CD4-positive, CD25-positive, alpha-beta regulatory T cell (primary cell): ENCODE data around the gene ST3GAL3. TPM values are rescaled to one million over a fixed set of nuclear protein-coding genes. Genes with fewer than 3 reads are reported as not detected.

Experiments used
- ATAC-seq, 2 donors: fragments of 150-1000 bp; cut with Tn5 transposase; one replicate each; pipeline ENCODE4 v1.10.0; 2021; ENCODE audit warnings: low read depth in 2 of 2, moderate number of reproducible peaks in 2 of 2, moderate library complexity in 1 of 2
- DNase-seq, 3 donors: peaks; one replicate each; pipeline versions ENCODE4 v3.0.0 to v3.0.0-alpha.2; 2012 to 2022; ENCODE audit warnings: mixed read lengths in 1 of 3
- H3K27ac ChIP-seq: one replicate; pipeline ENCODE4 v1.7.0; 2013; ENCODE audit warnings: mild to moderate bottlenecking, low read length; ENCODE audit not compliant: insufficient read depth, poor library complexity, severe bottlenecking
- H3K27me3 ChIP-seq: one replicate; pipeline ENCODE4 v1.7.0; 2013; ENCODE audit warnings: low read length; ENCODE audit not compliant: control insufficient read depth, insufficient read depth
- H3K36me3 ChIP-seq: one replicate; pipeline ENCODE4 v1.7.0; 2013; ENCODE audit warnings: mild to moderate bottlenecking, low read length, moderate library complexity; ENCODE audit not compliant: control insufficient read depth, insufficient read depth
- H3K4me1 ChIP-seq: 2 replicates; pipeline ENCODE4 v1.7.0; 2013; ENCODE audit warnings: mild to moderate bottlenecking, low read length; ENCODE audit not compliant: insufficient read depth, control insufficient read depth, poor library complexity, severe bottlenecking
- H3K4me3 ChIP-seq: one replicate; pipeline ENCODE4 v1.7.0; 2013; ENCODE audit warnings: low read depth, mild to moderate bottlenecking, low read length, moderate library complexity
- H3K9me3 ChIP-seq, 2 experiments: 1 replicate in 1 of 2; 2 replicates in 1 of 2; pipeline ENCODE4 v1.7.0; 2013; ENCODE audit warnings: low read length in 2 of 2, mild to moderate bottlenecking in 1 of 2, moderate library complexity in 1 of 2; ENCODE audit not compliant: control insufficient read depth in 2 of 2
- H3K27ac Mint-ChIP-seq, 3 donors: one replicate each; pipeline ENCODE4 v1.8.0; 2020 to 2022; ENCODE audit warnings: mild to moderate bottlenecking in 3 of 3, mixed read lengths in 3 of 3, moderate library complexity in 2 of 3
- H3K27me3 Mint-ChIP-seq: one replicate; pipeline ENCODE4 v1.8.0; 2022; ENCODE audit warnings: mild to moderate bottlenecking, mixed read lengths
- H3K36me3 Mint-ChIP-seq: one replicate; pipeline ENCODE4 v1.8.0; 2020; ENCODE audit warnings: mixed read lengths
- H3K4me1 Mint-ChIP-seq, 4 donors: one replicate each; pipeline ENCODE4 v1.8.0; 2020 to 2022; ENCODE audit warnings: mixed read lengths in 4 of 4, mild to moderate bottlenecking in 1 of 4
- H3K4me3 Mint-ChIP-seq, 4 donors: one replicate each; pipeline ENCODE4 v1.8.0; 2020 to 2022; ENCODE audit warnings: mild to moderate bottlenecking in 4 of 4, mixed read lengths in 4 of 4, moderate library complexity in 3 of 4
- H3K9me3 Mint-ChIP-seq, 7 donors: one replicate each; pipeline ENCODE4 v1.8.0; 2020 to 2022; ENCODE audit warnings: mixed read lengths in 7 of 7, mild to moderate bottlenecking in 3 of 7, moderate library complexity in 2 of 7
- polyA plus RNA-seq, 4 donors: library from polyadenylated mRNA; unstranded; fragments of 300-500 nt; fragmentation: Illumina TruSeq; gene quantifications; one replicate each; pipeline ENCODE4 v1.2.3, GENCODE V29; 2021
- total RNA-seq: library from RNA; stranded (reverse); gene quantifications from one replicate; pipeline ENCODE4 v1.2.3, GENCODE V29; 2022

ST3GAL3 gene
- total and polyA plus RNA-seq, 5 donors from 2014 or later = 5.7 to 25.0 (median 8.5) TPM

- Mint-ChIP-seq H3K36me3 (peaks cover 30% of the 10 kb centered on the region), H3K27me3 (no peaks in the 10 kb centered on the region), H3K9me3 (no peaks in the 10 kb centered on the region), H3K4me3 (no peak overlapping the region), H3K4me1 (peaks cover 0 to 10% (median 4%) of the 10 kb centered on the region in 4 donors), H3K27ac (no peak overlapping the region)
- no peak overlapping the region for H3K4me3 ChIP-seq
- no peak overlapping the region for H3K27ac ChIP-seq
- H3K27me3 ChIP-seq = no peaks in the 10 kb centered on the region
- H3K4me1 ChIP-seq = no peaks in the 10 kb centered on the region
- H3K9me3 ChIP-seq = no peaks in the 10 kb centered on the region
- H3K36me3 ChIP-seq = peaks cover 14% of the 10 kb centered on the region
- ATAC-seq (no peak), DNase-seq (no peak)
Measured at GRCh38 chr1:43797891-43798290, 90.6 kb downstream of the ST3GAL3 start.

DNA sequence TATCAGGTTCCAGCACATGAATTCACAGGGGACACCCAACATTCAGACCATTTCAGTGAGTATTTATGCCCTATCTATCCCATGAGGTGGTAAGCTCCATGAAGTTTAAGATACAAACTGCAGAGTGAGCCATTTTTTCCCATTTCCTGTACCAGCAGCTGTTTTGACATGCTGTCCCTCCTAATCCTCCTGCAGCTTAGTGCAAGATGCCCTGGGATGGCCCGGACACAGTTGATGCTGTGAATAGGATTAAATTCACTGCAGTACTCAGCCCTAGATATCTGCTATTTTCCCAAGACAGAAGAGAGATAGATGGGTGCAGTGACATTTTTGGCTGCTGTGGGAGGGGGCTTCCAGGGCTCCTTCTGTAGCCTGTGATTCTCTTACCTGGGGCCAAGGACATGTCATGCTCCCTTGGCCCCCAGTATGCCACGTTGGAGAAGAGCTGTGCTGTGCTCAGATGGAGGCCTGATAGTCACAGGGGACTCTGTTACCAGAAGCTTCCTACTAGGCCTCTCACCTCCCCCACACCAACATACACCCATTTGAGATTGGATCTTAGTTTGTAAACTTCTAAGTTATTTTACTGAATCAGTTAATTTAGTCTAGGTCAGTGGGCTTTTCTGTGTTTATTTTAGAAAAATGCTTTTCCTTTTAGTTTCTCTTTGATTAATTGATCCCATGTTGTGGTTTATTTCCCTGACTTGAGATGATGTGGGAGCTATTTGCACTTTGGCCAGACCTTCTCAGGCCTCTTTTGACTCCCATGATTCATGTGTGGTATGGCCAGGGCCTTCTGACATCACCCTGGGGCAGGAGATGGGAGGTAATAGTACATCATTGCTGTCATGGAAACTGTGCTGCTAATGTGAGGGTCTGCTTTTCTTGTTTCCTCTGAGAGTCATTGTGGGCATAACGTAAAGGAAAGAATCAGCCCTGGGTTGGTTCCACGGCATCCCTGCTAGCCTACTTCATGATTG is 92.6 kb downstream of the ST3GAL3 start:
- no peaks in the 10 kb centered on the region for H3K27me3 Mint-ChIP-seq
- Histone ChIP-seq H3K27me3 (no peaks in the 10 kb centered on the region), H3K36me3 (peaks cover 12% of the 10 kb centered on the region), H3K4me1 (no peaks in the 10 kb centered on the region), H3K27ac (no peak overlapping the region), H3K9me3 (no peaks in the 10 kb centered on the region), H3K4me3 (no peak overlapping the region)
- peaks cover 26% of the 10 kb centered on the region for H3K36me3 Mint-ChIP-seq
- peak overlapping the region; percentile 27 to 76 (median 47) for H3K27ac Mint-ChIP-seq
- DNase-seq (no peak), ATAC-seq (no peak)
- H3K9me3 Mint-ChIP-seq = no peaks in the 10 kb centered on the region
- H3K4me1 Mint-ChIP-seq = peaks cover 0 to 10% (median 4%) of the 10 kb centered on the region in 4 donors
- H3K4me3 Mint-ChIP-seq = no peak overlapping the region

DNA sequence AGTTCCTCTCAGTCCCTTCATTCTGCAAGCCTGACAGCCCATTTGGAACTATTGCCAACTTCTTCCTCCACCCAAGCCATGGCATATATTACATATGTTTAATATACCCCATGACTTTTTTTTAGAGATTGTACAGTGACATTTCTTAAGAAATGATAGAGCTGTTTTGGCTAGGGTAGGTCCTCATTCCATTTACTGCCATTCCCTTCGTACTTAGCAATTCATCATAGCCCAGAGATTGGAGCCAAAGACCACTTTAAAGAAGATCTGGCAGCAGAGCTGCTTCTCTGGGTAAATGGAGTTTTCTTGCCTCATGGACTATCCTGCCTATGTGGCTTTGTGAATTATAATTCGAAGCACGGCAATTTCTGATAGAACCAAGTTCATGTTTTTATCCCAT is 93.4 kb downstream of the ST3GAL3 start:
- Mint-ChIP-seq H3K4me1 (peaks cover 0 to 10% (median 4%) of the 10 kb centered on the region in 4 donors), H3K27me3 (no peaks in the 10 kb centered on the region), H3K4me3 (no peak overlapping the region), H3K9me3 (no peaks in the 10 kb centered on the region), H3K27ac (peak overlapping the region in 1 of 3 donors; percentile 27), H3K36me3 (peaks cover 26% of the 10 kb centered on the region)
- H3K27ac ChIP-seq = no peak overlapping the region
- no peaks in the 10 kb centered on the region for H3K4me1 ChIP-seq
- no peak for ATAC-seq
- no peaks in the 10 kb centered on the region for H3K27me3 ChIP-seq
- H3K36me3 ChIP-seq = peaks cover 12% of the 10 kb centered on the region
- H3K4me3 ChIP-seq = no peak overlapping the region
- DNase-seq = no peak
- no peaks in the 10 kb centered on the region for H3K9me3 ChIP-seq

- Mint-ChIP-seq H3K27ac (no peak overlapping the region), H3K36me3 (peaks cover 23% of the 10 kb centered on the region), H3K4me1 (peaks cover 0 to 10% (median 4%) of the 10 kb centered on the region in 4 donors), H3K27me3 (no peaks in the 10 kb centered on the region), H3K9me3 (no peaks in the 10 kb centered on the region), H3K4me3 (no peak overlapping the region)
- H3K27me3 ChIP-seq = no peaks in the 10 kb centered on the region
- DNase-seq (no peak), ATAC-seq (no peak)
- no peaks in the 10 kb centered on the region for H3K4me1 ChIP-seq
- H3K4me3 ChIP-seq = no peak overlapping the region
- no peak overlapping the region for H3K27ac ChIP-seq
- no peaks in the 10 kb centered on the region for H3K9me3 ChIP-seq
- peaks cover 11% of the 10 kb centered on the region for H3K36me3 ChIP-seq
Measured at GRCh38 chr1:43801203-43801602, 93.9 kb downstream of the ST3GAL3 start.

DNA sequence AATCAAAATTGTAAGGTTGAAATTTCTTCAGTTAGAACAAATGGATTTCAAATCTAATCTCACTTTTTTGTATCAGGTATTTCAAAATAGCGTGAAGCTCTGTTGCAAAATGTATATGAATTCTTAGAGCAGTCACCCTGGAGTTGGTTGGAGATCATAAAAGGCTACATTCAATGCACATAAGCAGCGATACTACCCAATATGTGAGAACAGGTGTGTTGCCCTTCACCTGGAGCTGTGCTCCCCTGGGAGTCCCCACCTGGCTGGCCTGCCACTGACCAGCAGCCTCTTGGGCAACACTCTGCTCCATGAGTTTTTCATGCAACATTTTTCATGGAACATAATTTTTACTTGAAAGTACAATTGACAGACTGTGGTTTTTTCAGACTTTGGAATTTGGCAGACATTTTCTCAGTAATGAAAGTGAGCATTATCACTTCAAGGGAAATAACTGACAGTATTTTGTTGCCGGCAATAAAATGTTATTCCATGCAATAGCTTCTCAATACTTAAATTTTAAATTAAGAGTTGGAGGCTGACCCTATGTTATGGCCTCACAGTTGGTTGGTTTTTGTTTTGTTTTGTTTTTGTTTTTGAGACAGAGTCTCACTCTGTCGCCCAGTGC is 95.1 kb downstream of the ST3GAL3 start:
- Mint-ChIP-seq H3K9me3 (no peaks in the 10 kb centered on the region), H3K4me3 (no peak overlapping the region), H3K36me3 (peaks cover 18% of the 10 kb centered on the region), H3K4me1 (peaks cover 0 to 7% (median 4%) of the 10 kb centered on the region in 4 donors), H3K27ac (no peak overlapping the region), H3K27me3 (no peaks in the 10 kb centered on the region)
- no peak overlapping the region for H3K27ac ChIP-seq
- ATAC-seq = no peak
- no peaks in the 10 kb centered on the region for H3K27me3 ChIP-seq
- H3K4me3 ChIP-seq = no peak overlapping the region
- H3K9me3 ChIP-seq = no peaks in the 10 kb centered on the region
- peaks cover 10% of the 10 kb centered on the region for H3K36me3 ChIP-seq
- no peak for DNase-seq
- no peaks in the 10 kb centered on the region for H3K4me1 ChIP-seq

DNA sequence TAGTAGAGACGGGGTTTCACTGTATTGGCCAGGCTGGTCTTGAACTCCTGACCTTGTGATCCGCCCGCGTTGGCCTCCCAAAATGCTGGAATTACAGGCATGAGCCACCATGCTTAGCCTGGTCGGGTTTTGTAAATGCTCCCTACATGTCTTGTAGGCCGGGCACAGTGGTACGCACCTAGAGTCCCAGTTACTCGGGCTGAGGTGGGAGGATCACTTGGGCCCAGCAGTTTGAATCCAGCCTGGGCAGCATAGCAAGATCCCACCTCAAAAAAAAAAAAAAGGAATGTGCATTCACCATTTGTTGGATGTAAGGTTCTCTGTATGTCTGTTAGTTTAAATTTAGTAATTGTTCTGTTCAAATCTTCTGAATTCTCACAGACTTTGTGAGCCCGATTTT is 95.8 kb downstream of the ST3GAL3 start:
- H3K4me3 Mint-ChIP-seq = no peak overlapping the region
- no peak overlapping the region for H3K4me3 ChIP-seq
- H3K27me3 Mint-ChIP-seq = no peaks in the 10 kb centered on the region
- H3K36me3 Mint-ChIP-seq = peaks cover 17% of the 10 kb centered on the region
- no peak for ATAC-seq
- no peaks in the 10 kb centered on the region for H3K9me3 ChIP-seq
- H3K4me1 ChIP-seq = no peaks in the 10 kb centered on the region
- H3K9me3 Mint-ChIP-seq = peaks cover 0 to 4% (median 0%) of the 10 kb centered on the region in 7 donors
- peaks cover 10% of the 10 kb centered on the region for H3K36me3 ChIP-seq
- no peak overlapping the region for H3K27ac ChIP-seq
- H3K27me3 ChIP-seq = no peaks in the 10 kb centered on the region
- no peak overlapping the region for H3K27ac Mint-ChIP-seq
- DNase-seq = no peak
- peaks cover 0 to 7% (median 1%) of the 10 kb centered on the region in 4 donors for H3K4me1 Mint-ChIP-seq

DNA sequence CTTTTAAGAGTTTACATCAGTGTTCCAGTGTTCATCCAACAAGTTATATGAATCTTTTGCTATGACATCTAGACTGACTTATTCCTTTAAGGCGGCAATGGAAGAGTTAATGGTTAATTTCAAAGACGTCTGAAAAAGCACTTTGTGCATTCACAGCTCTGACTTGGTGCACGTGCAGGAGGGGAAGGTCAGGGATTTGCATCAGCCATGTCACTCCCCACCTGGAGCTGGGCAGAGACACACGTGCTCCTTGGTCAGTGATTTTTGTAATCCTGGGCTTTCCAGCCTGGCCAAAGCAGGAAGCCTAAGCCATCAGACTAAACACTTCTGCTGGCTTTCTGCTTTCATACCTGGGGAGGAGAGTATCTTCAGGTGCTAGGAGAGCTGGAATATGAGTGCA is 96.3 kb downstream of the ST3GAL3 start:
- Histone ChIP-seq H3K4me3 (no peak overlapping the region), H3K36me3 (peaks cover 10% of the 10 kb centered on the region), H3K4me1 (no peaks in the 10 kb centered on the region), H3K27me3 (no peaks in the 10 kb centered on the region), H3K27ac (no peak overlapping the region), H3K9me3 (no peaks in the 10 kb centered on the region)
- DNase-seq (no peak), ATAC-seq (no peak)
- Mint-ChIP-seq H3K9me3 (peaks cover 0 to 6% (median 0%) of the 10 kb centered on the region in 7 donors), H3K27me3 (no peaks in the 10 kb centered on the region), H3K4me3 (no peak overlapping the region), H3K4me1 (peaks cover 0 to 7% (median under 1%) of the 10 kb centered on the region in 4 donors), H3K36me3 (peaks cover 17% of the 10 kb centered on the region), H3K27ac (no peak overlapping the region)
